Fibroblast of peridontal ligament (primary cell): ENCODE data around the gene ZNF697.
"Not testable (repeated sequence)": the region's sequence is repeated elsewhere in the genome, so short reads cannot be mapped to it uniquely, and the experiment has no call there.

Experiments used
- DNase-seq: peaks from one replicate; pipeline ENCODE4 v3.0.0-alpha.2; 2010; ENCODE audit errors: extremely low read depth

The ZNF697 gene

DNA sequence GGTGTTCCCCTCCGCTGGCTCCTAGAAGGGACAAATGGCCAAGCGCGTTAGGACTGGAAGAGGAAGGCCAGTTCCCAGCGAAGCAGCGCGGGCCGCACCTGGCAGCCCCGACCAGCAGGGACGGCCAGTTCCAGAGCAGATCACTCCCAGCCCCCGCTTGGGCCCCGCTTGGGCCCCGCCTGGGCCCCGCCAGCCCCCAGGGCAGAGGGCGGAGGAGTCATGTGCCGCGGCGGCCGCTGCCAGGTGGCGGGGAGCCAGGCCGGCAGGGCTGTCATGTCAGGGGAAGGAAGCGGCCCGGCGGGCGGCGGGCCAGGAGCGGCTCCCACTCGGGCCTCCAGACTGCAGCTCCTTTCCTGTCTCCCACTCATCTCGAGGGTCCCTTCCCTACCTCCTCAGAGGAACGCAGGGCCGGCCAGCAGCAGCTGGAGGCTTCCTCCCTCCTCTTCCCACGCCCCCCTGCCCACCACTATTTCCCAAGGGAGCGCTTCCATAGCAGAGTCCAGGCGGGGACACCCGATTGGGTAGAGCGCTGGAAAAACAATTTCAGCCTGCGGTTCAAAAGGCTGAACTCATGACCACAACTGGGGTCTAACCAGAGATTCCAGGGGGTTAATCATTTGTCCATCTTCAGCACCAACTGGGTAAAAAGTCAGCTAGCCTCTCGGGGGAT lies 16.5 kb downstream of the ZNF697 start:
- DNase-seq = peak; percentile 65

- DNase-seq = no peak
Observed at GRCh38 chr1:119631086-119631432, 17.0 kb downstream of the ZNF697 start.

DNA sequence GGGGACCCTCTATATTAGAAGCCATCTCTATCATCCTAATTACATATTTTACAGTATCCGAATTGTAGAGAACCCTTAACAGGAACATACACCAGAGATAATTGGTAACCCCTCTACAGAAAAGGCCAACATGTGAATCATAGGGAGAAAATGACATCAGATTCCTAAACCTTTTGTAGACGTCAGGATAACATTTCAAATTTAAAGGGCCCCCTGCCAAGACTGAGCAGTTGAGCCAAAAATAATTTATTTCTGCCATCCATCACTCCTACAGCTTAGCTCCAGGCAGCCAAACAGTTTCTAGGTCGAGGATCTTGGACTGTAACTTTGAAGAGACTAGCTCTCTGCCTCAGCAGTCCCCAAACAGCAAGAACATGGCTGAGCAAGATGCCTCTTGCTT lies 21.2 kb downstream of the ZNF697 start:
- peak; percentile 65 for DNase-seq

DNA sequence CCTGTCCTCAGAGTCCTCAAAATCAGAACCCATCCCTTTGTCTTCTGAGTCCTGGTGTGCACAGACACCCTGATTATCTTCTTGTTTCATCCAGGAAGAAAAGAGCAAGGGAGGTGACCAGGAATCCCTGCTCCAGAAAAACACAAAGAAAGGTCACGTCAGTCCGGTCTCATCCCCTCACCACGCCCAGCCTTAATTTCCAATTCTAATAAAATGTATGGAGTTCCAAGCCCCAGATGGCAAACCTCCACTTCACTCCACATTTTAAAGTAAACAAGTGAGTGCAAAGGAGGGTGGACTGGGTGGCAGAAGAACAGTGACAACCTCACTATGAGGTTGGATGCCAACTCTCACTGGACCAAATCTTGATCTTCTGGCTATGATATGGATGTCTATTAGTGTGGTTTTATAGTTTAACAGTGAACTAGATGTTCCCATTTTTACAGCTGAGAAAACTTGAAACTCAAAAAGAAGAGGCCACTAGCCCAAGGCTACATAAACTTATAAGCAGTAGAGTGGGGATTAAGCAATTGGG lies 22.0 kb downstream of the ZNF697 start:
- DNase-seq = no peak

GRCh38 chr1:119623678-119624077 lies 24.4 kb downstream of the ZNF697 start:
- no peak for DNase-seq

DNA sequence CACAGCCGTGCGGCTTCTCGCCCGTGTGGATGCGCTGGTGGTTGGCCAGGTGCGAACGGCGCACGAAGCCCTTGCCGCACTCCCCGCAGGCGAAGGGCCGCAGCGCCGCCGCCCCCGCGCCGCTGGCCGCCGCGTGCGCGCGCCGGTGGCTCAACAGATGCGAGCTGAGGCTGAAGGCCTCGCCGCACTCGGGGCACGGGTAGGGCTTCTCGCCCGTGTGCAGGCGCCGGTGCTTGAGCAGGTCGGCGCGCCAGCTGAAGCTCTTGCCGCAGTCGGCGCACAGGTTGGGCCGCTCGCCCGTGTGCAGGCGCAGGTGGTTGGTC lies 24.9 kb downstream of the ZNF697 start:
- no peak for DNase-seq

- no peak for DNase-seq
Observed at GRCh38 chr1:119622311-119623192, 25.5 kb downstream of the ZNF697 start.

- no peak for DNase-seq
Observed at GRCh38 chr1:119621705-119622104, 26.4 kb downstream of the ZNF697 start.

DNA sequence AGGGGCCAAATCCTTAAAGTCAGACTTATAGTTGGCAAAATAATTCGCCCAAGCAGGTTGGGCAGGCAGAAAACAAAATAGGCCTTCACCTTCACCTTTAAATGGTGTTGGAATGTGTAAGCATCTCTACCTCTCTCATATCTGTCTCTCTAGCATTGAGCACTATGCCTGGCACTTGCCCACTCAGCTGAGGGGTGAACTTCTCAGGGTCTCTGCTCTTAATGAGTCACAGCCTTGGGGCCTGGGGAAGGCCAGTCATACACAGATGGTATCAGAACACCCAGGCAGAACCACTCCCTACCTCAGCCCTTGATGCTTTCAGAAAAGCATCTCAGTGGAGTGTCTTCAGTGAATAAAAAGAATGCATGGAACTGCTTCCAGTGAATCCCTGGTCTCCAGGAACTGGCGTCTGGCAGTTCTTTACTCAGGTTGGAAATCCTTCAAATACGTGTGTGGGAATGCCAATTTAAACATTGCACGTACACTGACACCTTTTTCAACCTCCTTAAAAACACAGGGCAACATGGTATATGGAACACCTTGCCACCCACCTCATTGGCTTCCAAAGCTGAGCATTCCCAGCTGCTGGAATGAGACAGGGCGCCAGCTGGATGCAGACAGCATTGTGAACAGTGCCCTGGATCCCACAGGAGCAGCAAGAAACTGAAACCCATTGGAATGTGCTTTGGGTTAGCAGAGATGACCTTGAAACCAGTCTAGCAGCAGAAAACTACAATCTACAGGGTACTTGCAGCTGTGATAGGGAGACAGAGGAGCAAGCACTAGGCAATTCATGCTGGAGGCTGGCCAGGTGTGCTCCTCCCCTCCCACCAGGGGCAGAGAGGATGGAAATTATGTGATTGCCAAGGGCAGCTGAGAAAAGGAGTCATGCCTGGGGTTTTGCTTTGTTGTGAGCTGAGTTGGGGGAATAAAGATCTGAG lies 30.0 kb downstream of the ZNF697 start:
- DNase-seq = peak; percentile 28

- DNase-seq = not testable (repeated sequence)
Observed at GRCh38 chr1:119616748-119617147, 31.3 kb downstream of the ZNF697 start.

DNA sequence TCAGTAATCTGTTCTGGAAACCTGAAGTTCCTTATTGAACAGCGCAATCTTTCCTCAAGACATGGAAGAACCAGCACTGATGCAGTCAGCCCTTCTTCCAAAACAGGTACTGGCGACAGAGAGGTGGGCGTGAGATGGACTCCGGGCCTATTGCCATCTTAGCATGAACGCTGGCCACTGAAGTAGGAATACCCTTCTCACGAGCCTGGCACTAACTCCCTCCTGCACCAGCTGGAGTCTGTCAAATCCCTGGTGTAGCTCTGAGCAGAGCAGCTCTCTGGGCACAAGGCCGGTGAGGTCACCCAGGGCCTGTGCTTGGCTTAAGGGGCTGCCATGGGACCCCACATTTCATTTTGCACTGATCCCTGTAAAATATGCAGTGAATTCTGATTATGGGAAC lies 33.0 kb downstream of the ZNF697 start:
- not testable (repeated sequence) for DNase-seq

DNA sequence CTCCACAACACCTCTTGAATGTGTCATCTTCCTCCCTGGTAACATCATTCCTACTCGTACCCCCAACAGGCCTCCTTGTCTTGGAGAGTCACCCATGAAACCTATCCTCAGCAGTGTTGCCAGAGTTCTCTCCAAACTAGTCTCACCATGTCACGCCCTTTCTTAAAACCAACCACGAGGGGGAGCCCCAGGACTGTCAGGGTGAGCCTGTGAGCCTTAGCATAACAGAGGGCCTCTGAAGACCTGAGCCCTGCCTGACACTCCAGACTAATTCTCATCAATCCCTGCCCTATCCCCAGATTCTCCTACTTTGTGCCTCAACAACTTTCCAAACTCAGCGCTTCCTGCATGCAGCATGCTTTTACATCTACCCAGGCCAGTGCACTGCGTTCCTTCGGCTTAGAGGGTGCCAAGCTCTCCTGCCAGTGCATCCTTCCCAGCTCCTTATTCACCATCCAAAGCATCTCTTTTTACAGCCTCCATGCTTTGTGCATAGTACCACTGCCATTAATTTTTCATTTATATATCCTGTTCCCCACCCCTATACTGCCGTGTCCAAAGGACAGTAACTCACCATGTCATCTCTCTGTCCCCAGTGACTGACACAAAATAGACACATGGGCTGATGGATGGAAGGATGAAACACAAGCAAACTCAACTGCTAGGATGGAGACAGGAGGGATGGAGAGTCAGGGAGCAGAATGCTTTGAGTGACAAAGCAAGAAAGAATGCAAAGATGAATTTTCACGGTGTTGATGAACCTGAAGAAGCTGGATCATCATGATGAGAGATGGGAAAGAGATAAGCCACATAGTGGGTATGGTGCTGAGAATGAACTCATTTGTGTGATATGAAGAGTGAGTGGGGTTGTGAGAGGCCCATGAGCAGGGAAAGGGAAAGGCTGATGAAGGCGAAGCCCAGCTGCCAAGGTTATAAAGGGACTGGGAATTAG lies 34.0 kb downstream of the ZNF697 start:
- DNase-seq = peak; percentile 90

DNA sequence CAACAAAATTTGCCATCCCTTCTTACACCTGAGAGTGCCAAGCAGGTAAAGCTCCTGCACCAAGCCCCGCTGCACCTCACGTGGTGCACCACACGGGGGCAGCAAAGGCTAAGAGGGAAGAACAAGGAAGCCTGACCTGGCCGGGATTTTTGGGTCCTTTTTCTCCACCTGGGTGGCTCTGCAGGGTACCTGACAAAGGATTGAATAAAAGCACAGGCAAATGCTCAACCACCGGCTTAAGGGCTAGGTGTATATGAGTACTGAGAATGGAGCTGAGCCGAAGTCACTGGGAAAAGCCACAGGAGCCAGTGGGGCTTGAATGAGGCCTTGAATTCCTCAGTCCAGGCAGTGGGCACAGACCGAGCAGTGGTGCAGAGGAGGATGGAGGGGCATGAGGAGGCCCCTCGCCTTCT lies 36.4 kb downstream of the ZNF697 start:
- peak; percentile 23 for DNase-seq

- DNase-seq = not testable (repeated sequence)
Observed at GRCh38 chr1:119608816-119609215, 39.2 kb downstream of the ZNF697 start.

- not testable (repeated sequence) for DNase-seq
Observed at GRCh38 chr1:119607087-119607807, 40.8 kb downstream of the ZNF697 start.

- DNase-seq = no peak
Observed at GRCh38 chr1:119606394-119606793, 41.7 kb downstream of the ZNF697 start.

GRCh38 chr1:119605686-119606085 lies 42.4 kb downstream of the ZNF697 start:
- no peak for DNase-seq

DNA sequence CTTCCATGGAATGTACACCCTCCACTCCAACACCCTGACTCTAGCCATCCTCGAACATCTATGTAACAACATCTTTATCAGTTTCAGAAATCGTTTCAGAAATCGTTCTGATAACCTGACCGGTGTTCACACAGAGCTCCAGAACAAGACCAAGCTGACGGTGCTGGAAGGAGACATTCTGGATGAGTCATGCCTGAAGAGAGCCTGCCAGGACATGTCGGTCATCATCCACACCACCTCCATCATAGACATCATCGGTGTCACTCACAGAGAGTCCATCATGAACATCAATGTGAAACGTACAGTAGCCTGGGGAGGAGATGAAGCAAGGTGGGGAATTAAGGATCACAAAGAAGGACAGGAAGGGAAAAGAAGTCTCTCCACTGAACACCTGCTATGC lies 43.0 kb downstream of the ZNF697 start:
- not testable (repeated sequence) for DNase-seq

DNA sequence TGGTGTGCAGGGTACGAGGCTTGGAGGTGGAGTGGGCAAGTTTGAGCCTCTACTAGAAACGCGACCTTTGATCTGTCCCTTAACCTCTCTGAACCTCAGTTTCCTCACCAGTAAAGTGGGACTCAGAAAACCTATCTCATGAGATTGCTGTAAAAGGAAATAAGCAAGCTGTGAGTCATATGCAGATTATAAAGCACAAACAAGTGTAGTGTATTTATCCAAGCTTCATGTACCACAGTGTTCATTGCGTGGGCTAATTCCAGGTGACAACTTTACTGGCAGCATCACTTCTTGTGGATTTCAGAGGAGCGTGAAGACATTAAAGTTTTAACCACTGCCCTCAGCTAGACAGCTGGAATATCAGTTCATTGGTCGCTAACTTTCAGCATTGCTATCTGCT lies 44.4 kb downstream of the ZNF697 start:
- no peak for DNase-seq

DNA sequence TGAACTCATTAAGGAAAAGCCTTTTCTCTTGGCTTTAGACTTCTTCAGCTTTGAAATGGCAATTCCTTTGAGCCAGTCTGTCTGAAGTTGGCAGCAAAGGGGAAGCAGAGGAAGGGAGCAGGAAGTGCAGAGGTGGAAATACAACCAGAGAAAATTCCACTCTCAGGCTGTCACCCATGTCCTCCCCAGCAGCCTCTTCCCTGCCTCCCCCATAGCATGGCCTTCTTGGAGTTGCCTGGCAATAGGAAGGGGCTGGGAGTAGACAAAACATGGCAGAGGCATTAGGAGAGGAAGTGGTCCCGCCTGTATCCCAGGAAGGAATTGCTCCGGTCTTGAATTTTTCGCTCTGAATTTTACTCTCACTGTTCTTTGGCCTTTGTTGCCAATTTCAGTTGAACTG lies 44.8 kb downstream of the ZNF697 start:
- DNase-seq = not testable (repeated sequence)
